H1 (cell line): ENCODE measurements around the gene TMPRSS9. TPM values are rescaled to one million over a fixed set of nuclear protein-coding genes. Genes with fewer than 3 reads are reported as not detected.

Experiments used
- CTCF ChIA-PET: fragments of 300-600 bp; sonication (Branson Sonifier 250); formaldehyde crosslinking; loops from one replicate; lab custom pipeline; 2021; ENCODE audit not compliant: partially characterized antibody; lab: Charles Lee
- POLR2A ChIA-PET: fragments of 300-600 bp; sonication (Branson Sonifier 250); formaldehyde crosslinking; loops from one replicate; lab custom pipeline; 2021; ENCODE audit warnings: inconsistent platforms; ENCODE audit not compliant: partially characterized antibody; lab: Charles Lee
- DNase-seq, 2 experiments: peaks; one replicate each; pipeline versions ENCODE4 v3.0.0 to v3.0.0-alpha.2; 2010 to 2022; ENCODE audit warnings: low spot score in 2 of 2, low read depth in 1 of 2, mixed read lengths in 1 of 2
- FAIRE-seq: peaks from 2 replicates; lab custom pipeline; 2011; peaks lifted over from hg19 to GRCh38; lab: Jason Lieb, UNC
- H2AFZ ChIP-seq: 2 replicates; pipeline ENCODE4 v1.8.1; 2012; ENCODE audit warnings: low read length, inconsistent platforms
- H2AK5ac ChIP-seq: 2 replicates; pipeline ENCODE4 v1.6.1; 2013; ENCODE audit warnings: low read depth, low read length
- H2BK120ac ChIP-seq: replicated peaks from 2 replicates; pipeline ENCODE3; 2013; ENCODE audit warnings: low read depth, low read length, inconsistent platforms
- H2BK12ac ChIP-seq: 2 replicates; pipeline ENCODE4 v1.6.1; 2013; ENCODE audit warnings: low read depth, low read length
- H2BK15ac ChIP-seq: 2 replicates; pipeline ENCODE4 v1.6.1; 2013; ENCODE audit warnings: low read length
- H2BK20ac ChIP-seq: 2 replicates; pipeline ENCODE4 v1.6.1; 2013; ENCODE audit warnings: low read length
- H2BK5ac ChIP-seq: 2 replicates; pipeline ENCODE4 v1.6.1; 2013; ENCODE audit warnings: low read depth, low read length
- H3K14ac ChIP-seq: 2 replicates; pipeline ENCODE4 v1.6.1; 2013; ENCODE audit warnings: inconsistent platforms; ENCODE audit not compliant: insufficient read length
- H3K18ac ChIP-seq: 2 replicates; pipeline ENCODE4 v1.6.1; 2013; ENCODE audit warnings: low read length; ENCODE audit errors: extremely low read depth
- H3K23ac ChIP-seq: 2 replicates; pipeline ENCODE4 v1.6.1; 2013; ENCODE audit warnings: inconsistent platforms; ENCODE audit not compliant: insufficient read length
- H3K23me2 ChIP-seq: 2 replicates; pipeline ENCODE4 v1.6.1; 2013; ENCODE audit warnings: low read depth, low read length
- H3K27ac ChIP-seq: 2 replicates; pipeline ENCODE4 v1.6.1; 2011; ENCODE audit warnings: low read depth, low read length, inconsistent platforms
- H3K27me3 ChIP-seq, 4 experiments: replicated peaks in 1 of 4; 1 replicate in 1 of 4; 2 replicates in 3 of 4; pipeline versions ENCODE4 v1.6.1 to v1.8.1; 2011 to 2013; ENCODE audit warnings: low read length in 3 of 4, mild to moderate bottlenecking in 3 of 4, inconsistent platforms in 2 of 4, mixed read lengths in 2 of 4, moderate library complexity in 1 of 4; ENCODE audit not compliant: control insufficient read depth in 3 of 4, insufficient read depth in 3 of 4; ENCODE audit errors: extremely low read depth in 1 of 4
- H3K36me3 ChIP-seq, 4 experiments: 2 replicates each; pipeline versions ENCODE4 v1.6.1 to v1.8.1; 2011 to 2013; ENCODE audit warnings: mild to moderate bottlenecking in 4 of 4, low read length in 3 of 4, moderate library complexity in 2 of 4, control low read depth in 1 of 4, inconsistent platforms in 1 of 4; ENCODE audit not compliant: insufficient read depth in 4 of 4, control insufficient read depth in 2 of 4
- H3K4ac ChIP-seq: replicated peaks from 2 replicates; pipeline ENCODE3; 2013; ENCODE audit warnings: low read length, low read depth, mixed read lengths, inconsistent platforms; ENCODE audit not compliant: insufficient read length
- H3K4me1 ChIP-seq, 4 experiments: replicated peaks in 1 of 4; 1 replicate in 1 of 4; 2 replicates in 3 of 4; pipeline versions ENCODE4 v1.6.1 to v1.8.1; 2011 to 2013; ENCODE audit warnings: low read length in 3 of 4, inconsistent platforms in 2 of 4, mixed read lengths in 1 of 4; ENCODE audit not compliant: insufficient read depth in 4 of 4, control insufficient read depth in 3 of 4
- H3K4me2 ChIP-seq, 2 experiments: 2 replicates each; pipeline versions ENCODE4 v1.6.1 to v1.8.1; 2011 to 2013; ENCODE audit warnings: low read depth in 2 of 2, low read length in 2 of 2, control low read depth in 1 of 2, inconsistent platforms in 1 of 2, mild to moderate bottlenecking in 1 of 2; ENCODE audit not compliant: insufficient read depth in 1 of 2
- H3K4me3 ChIP-seq, 4 experiments: fragments of 200-600, 300-600 bp in 1 of 4; sonication (generic), shearing (Covaris generic), sonication (Bioruptor Twin) in 1 of 4; 2 replicates each; pipeline versions ENCODE4 v1.5.1 to v1.8.1; 2011 to 2016; ENCODE audit warnings: low read length in 4 of 4, low read depth in 3 of 4, control low read depth in 2 of 4, inconsistent platforms in 2 of 4, mild to moderate bottlenecking in 2 of 4, mixed read lengths in 1 of 4, moderate library complexity in 1 of 4; ENCODE audit not compliant: insufficient read depth in 2 of 4; ENCODE audit errors: extremely low read depth in 1 of 4
- H3K56ac ChIP-seq: replicated peaks from 2 replicates; pipeline ENCODE3; 2013; ENCODE audit warnings: low read depth, mild to moderate bottlenecking, mixed read lengths, low read length, inconsistent platforms; ENCODE audit not compliant: insufficient read length
- H3K79me1 ChIP-seq: 2 replicates; pipeline ENCODE4 v1.6.1; 2013; ENCODE audit warnings: low read depth, low read length, control low read depth
- H3K79me2 ChIP-seq, 2 experiments: 2 replicates each; pipeline versions ENCODE4 v1.6.1 to v1.8.1; 2012 to 2013; ENCODE audit warnings: low read length in 2 of 2, mild to moderate bottlenecking in 2 of 2, inconsistent platforms in 1 of 2; ENCODE audit not compliant: insufficient read depth in 2 of 2, control insufficient read depth in 1 of 2
- H3K9ac ChIP-seq, 4 experiments: replicated peaks in 1 of 4; 1 replicate in 1 of 4; 2 replicates in 3 of 4; pipeline versions ENCODE4 v1.6.1 to v1.8.1; 2011 to 2013; ENCODE audit warnings: low read depth in 3 of 4, low read length in 3 of 4, control low read depth in 2 of 4, mild to moderate bottlenecking in 2 of 4, moderate library complexity in 2 of 4, inconsistent platforms in 1 of 4; ENCODE audit errors: extremely low read depth in 1 of 4
- H3K9me3 ChIP-seq, 2 experiments: 2 replicates each; pipeline versions ENCODE4 v1.6.1 to v1.8.1; 2012 to 2013; ENCODE audit warnings: mild to moderate bottlenecking in 2 of 2, moderate library complexity in 2 of 2, control low read depth in 1 of 2, inconsistent platforms in 1 of 2, low read depth in 1 of 2, low read length in 1 of 2, mixed read lengths in 1 of 2; ENCODE audit not compliant: insufficient read depth in 2 of 2
- H4K20me1 ChIP-seq, 2 experiments: replicated peaks in 1 of 2; 2 replicates each; pipeline versions ENCODE3 to v1.8.1; 2011 to 2013; ENCODE audit warnings: inconsistent platforms in 2 of 2, low read length in 2 of 2, mild to moderate bottlenecking in 1 of 2; ENCODE audit not compliant: insufficient read depth in 2 of 2, control insufficient read depth in 1 of 2
- H4K5ac ChIP-seq: 2 replicates; pipeline ENCODE4 v1.6.1; 2013; ENCODE audit warnings: low read length, low read depth, mixed read lengths, inconsistent platforms; ENCODE audit not compliant: insufficient read length
- H4K8ac ChIP-seq: 2 replicates; pipeline ENCODE4 v1.8.0; 2013; ENCODE audit warnings: mild to moderate bottlenecking, moderate library complexity, low read length, inconsistent platforms; ENCODE audit not compliant: insufficient read depth; ENCODE audit errors: extremely low read depth
- H4K91ac ChIP-seq: replicated peaks from 2 replicates; pipeline ENCODE3; 2013; ENCODE audit warnings: low read length, mixed read lengths, inconsistent platforms; ENCODE audit not compliant: insufficient read length
- CHD2 ChIP-seq: IDR thresholded peaks from 2 replicates; pipeline ENCODE4 v1.6.1; 2012; ENCODE audit warnings: low read length, improper control_type of control experiment
- KDM1A ChIP-seq: fragments of 200-600, 300-600 bp; sonication (generic); IDR thresholded peaks from 2 replicates; pipeline ENCODE4 v1.7.1; 2016; ENCODE audit warnings: mild to moderate bottlenecking, low read length, borderline replicate concordance
- POU5F1 ChIP-seq: IDR thresholded peaks from 2 replicates; pipeline ENCODE4 v1.6.1; 2011; ENCODE audit warnings: low read depth, mild to moderate bottlenecking, low read length, moderate library complexity
- SAP30 ChIP-seq: fragments of 300-600 bp; sonication (generic); IDR thresholded peaks from 2 replicates; pipeline ENCODE4 v1.7.1; 2012; ENCODE audit warnings: low read length, moderate library complexity, mild to moderate bottlenecking, inconsistent platforms; ENCODE audit not compliant: insufficient read depth, insufficient replicate concordance
- SIX5 ChIP-seq: IDR thresholded peaks from 2 replicates; pipeline ENCODE4 v1.6.1; 2011; ENCODE audit warnings: mild to moderate bottlenecking, low read depth, low read length
- TBP ChIP-seq: IDR thresholded peaks from 2 replicates; pipeline ENCODE4 v1.6.1; 2011; ENCODE audit warnings: low read depth, low read length, improper control_type of control experiment
- WGBS, 2 experiments: shearing (Covaris generic) in 1 of 2; methylation state at CpG; one replicate each; pipeline versions ENCODE4 v1.1.6 to v1.1.7; 2013 to 2015; ENCODE audit warnings: low lambda C conversion rate in 2 of 2, mixed read lengths in 2 of 2, inconsistent platforms in 1 of 2, low coverage in 1 of 2, missing lambda C conversion rate in 1 of 2; ENCODE audit not compliant: insufficient replicate concordance in 2 of 2, insufficient coverage in 1 of 2, insufficient read length in 1 of 2; ENCODE audit errors: extremely low coverage in 1 of 2, missing lambda C conversion rate in 1 of 2; 5-methylcytosine and 5-hydroxymethylcytosine counted together
- polyA plus RNA-seq, 7 experiments: library from polyadenylated mRNA; depleted of rRNA in 3 of 7; stranded (reverse) in 5 of 7; unstranded in 2 of 7; fragments of >200 nt in 5 of 7; fragments of 200-250 nt in 2 of 7; gene quantifications; 1 replicate in 5 of 7; 2 replicates in 1 of 7; 4 replicates in 1 of 7; pipeline versions ENCODE4 v1.2.1 to v1.2.3, GENCODE V29; 2011 to 2013; ENCODE audit warnings: missing spikeins in 2 of 7, mixed read lengths in 2 of 7
- total RNA-seq: library from RNA; stranded (reverse); fragmentation: NEBNext Ultra II Directional; extraction: Animal tissue kit (Norgen Biotek cat#: 25700); gene quantifications from 2 replicates; pipeline ENCODE4 v1.2.1, GENCODE V29; 2021

The TMPRSS9 gene
- total and polyA plus RNA-seq, 2 of the 8 experiments (the other 6 are each of a cell fraction or from before 2014, with no cell fraction given), result 0.15 to 0.19 TPM

DNA sequence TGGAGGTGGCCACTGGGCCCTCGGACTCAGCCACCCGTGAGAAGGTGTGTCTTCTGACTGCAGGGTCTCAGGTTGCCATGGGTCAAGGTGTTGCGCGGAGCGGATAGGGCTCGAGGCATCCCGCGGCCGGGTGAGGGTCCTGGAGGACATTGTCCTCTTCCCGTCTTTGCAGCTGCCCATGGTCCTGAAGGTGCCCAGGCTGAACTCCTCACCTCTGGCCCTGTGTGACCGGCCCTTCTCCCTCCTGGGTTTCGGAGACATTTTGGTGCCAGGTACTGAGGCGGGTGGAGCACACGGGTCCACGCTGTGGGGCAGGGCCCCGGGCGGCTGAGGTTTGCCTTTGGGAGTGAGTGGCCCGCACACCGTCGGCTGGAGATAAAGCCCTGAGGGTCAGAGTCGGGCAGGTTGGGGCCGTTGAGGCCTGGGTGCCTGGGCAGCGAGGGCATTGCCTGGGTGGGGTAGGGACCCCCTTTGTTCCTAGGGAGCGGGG lies 15.6 kb upstream of the TMPRSS9 start:
- POLR2A ChIA-PET, result interaction anchor here (1.1 kb wide), 1 partner anchor 10 kb away, joined by 3 read pairs; no protein-coding TSS in a partner anchor
- H2BK5ac ChIP-seq, result no peak overlapping the region
- no peak overlapping the region for H3K9ac ChIP-seq
- H3K79me2 ChIP-seq, result no peaks in the 10 kb centered on the region
- no peak overlapping the region for H3K14ac ChIP-seq
- H2BK20ac ChIP-seq, result no peak overlapping the region
- no peak overlapping the region for H2BK120ac ChIP-seq
- no peak overlapping the region for H2BK15ac ChIP-seq
- CTCF ChIA-PET, result no interaction called here
- WGBS, 2 experiments, result 95% methylated on average over 17 of the region's 24 CpGs; no CpG with 5 or more reads in 1 of the 2 experiments
- H3K4me3 ChIP-seq, result no peak overlapping the region
- TF ChIP-seq CHD2 (no peak), SIX5 (no peak), KDM1A (no peak), POU5F1 (no peak), TBP (no peak), SAP30 (no peak)
- H4K8ac ChIP-seq, result no peak overlapping the region; the same call in 1 of the 2 replicates
- H4K91ac ChIP-seq, result no peak overlapping the region
- no peaks in the 10 kb centered on the region for H3K4me1 ChIP-seq
- no peak overlapping the region for H2BK12ac ChIP-seq
- no peak overlapping the region for H3K56ac ChIP-seq
- no peak overlapping the region for H3K23ac ChIP-seq
- no peak overlapping the region for H3K27ac ChIP-seq
- no peak overlapping the region for H2AK5ac ChIP-seq
- H3K23me2 ChIP-seq, result no peaks in the 10 kb centered on the region
- no peaks in the 10 kb centered on the region for H3K9me3 ChIP-seq
- H4K5ac ChIP-seq, result no peak overlapping the region
- no peak overlapping the region for H3K4me2 ChIP-seq
- no peak overlapping the region for H2AFZ ChIP-seq
- no peaks in the 10 kb centered on the region for H3K27me3 ChIP-seq
- DNase-seq (no peak), FAIRE-seq (no peak)
- H3K79me1 ChIP-seq, result no peaks in the 10 kb centered on the region
- H4K20me1 ChIP-seq, result peaks cover 4 to 5% of the 10 kb centered on the region in 2 experiments
- H3K4ac ChIP-seq, result no peak overlapping the region
- H3K36me3 ChIP-seq, result peaks cover 2 to 17% (median 6%) of the 10 kb centered on the region in 4 experiments; a peak in 3 of 8 replicates
- no peak overlapping the region for H3K18ac ChIP-seq
